HFFc6 (cell line): ENCODE results near the gene HES7. TPM values are rescaled to one million over a fixed set of nuclear protein-coding genes. Genes with fewer than 3 reads are reported as not detected.

Source experiments
- DNase-seq: peaks from one replicate; pipeline ENCODE4 v3.0.0-alpha.2; 2018
- H3K27ac Mint-ChIP-seq: 2 replicates; pipeline ENCODE4 v1.8.0; 2020; ENCODE audit warnings: mild to moderate bottlenecking, mixed read lengths
- H3K27me3 Mint-ChIP-seq: 2 replicates; pipeline ENCODE4 v1.8.0; 2021; ENCODE audit warnings: mild to moderate bottlenecking, moderate library complexity, mixed read lengths; ENCODE audit not compliant: insufficient read depth
- H3K36me3 Mint-ChIP-seq: 2 replicates; pipeline ENCODE4 v1.8.0; 2021; ENCODE audit warnings: low read depth, mixed read lengths
- H3K4me1 Mint-ChIP-seq: 2 replicates; pipeline ENCODE4 v1.8.0; 2020; ENCODE audit warnings: low read depth, mixed read lengths
- H3K4me3 Mint-ChIP-seq: 2 replicates; pipeline ENCODE4 v1.8.0; 2020; ENCODE audit warnings: mild to moderate bottlenecking, moderate library complexity, mixed read lengths
- H3K9me3 Mint-ChIP-seq: 2 replicates; pipeline ENCODE4 v1.8.0; 2020; ENCODE audit warnings: mild to moderate bottlenecking, mixed read lengths
- total RNA-seq, 6 experiments: library from RNA; stranded (reverse); fragmentation: NEBNext Ultra II Directional; extraction: Animal tissue kit (Norgen Biotek cat#: 25700); gene quantifications; 2 replicates in 1 of 6; 3 replicates in 5 of 6; pipeline ENCODE4 v1.2.3, GENCODE V29; 2021
- TF ChIP-seq, protein P1 (sequence below): fragments of 200-600 bp; sonication (generic); IDR thresholded peaks from 2 replicates; pipeline ENCODE4 v1.5.0; 2021; ENCODE audit warnings: antibody characterized with exemption, mild to moderate bottlenecking

Gene HES7
- total RNA-seq, 6 experiments from 2014 or later, result 0.24 to 0.54 (median 0.41) TPM

DNA sequence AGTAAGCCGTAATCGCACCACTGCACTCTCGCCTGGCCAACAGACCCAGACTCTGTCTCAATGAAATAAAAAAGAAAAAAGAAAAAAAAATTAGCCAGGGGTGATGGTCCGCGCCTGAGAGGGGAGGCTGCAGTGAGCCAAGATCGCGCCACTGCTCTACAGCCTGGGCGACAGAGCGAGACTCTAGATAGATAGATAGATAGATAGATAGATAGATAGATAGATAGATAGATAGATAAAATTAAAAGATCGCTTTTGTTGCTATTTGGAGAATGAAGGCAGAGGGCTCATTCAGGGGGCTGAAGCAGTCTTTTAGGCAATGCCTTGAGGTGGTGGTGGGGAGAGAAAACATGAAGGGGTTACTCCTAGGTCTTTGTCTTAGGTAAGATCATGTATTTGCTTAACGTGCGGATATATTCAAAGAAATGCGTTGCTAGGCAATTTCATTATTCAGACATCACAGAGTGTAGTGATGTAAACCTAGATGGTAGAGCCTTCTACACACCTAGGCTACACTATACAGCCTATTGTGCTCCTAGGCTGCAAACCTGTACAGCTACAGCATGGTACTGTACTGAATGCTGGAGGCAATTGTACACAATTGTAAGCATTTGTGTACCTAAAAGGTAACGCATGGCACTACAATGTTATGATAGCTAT lies 4.3 kb upstream of the HES7 start:
- H3K36me3 Mint-ChIP-seq, result no peaks in the 10 kb centered on the region
- DNase-seq, result no peak
- TF ChIP-seq, protein P1, sequence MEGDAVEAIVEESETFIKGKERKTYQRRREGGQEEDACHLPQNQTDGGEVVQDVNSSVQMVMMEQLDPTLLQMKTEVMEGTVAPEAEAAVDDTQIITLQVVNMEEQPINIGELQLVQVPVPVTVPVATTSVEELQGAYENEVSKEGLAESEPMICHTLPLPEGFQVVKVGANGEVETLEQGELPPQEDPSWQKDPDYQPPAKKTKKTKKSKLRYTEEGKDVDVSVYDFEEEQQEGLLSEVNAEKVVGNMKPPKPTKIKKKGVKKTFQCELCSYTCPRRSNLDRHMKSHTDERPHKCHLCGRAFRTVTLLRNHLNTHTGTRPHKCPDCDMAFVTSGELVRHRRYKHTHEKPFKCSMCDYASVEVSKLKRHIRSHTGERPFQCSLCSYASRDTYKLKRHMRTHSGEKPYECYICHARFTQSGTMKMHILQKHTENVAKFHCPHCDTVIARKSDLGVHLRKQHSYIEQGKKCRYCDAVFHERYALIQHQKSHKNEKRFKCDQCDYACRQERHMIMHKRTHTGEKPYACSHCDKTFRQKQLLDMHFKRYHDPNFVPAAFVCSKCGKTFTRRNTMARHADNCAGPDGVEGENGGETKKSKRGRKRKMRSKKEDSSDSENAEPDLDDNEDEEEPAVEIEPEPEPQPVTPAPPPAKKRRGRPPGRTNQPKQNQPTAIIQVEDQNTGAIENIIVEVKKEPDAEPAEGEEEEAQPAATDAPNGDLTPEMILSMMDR, result no peak
- H3K9me3 Mint-ChIP-seq, result no peaks in the 10 kb centered on the region
- H3K27me3 Mint-ChIP-seq, result peaks cover 4% of the 10 kb centered on the region
- peaks cover 55% of the 10 kb centered on the region for H3K4me1 Mint-ChIP-seq
- no peak overlapping the region for H3K27ac Mint-ChIP-seq
- H3K4me3 Mint-ChIP-seq, result no peak overlapping the region

DNA sequence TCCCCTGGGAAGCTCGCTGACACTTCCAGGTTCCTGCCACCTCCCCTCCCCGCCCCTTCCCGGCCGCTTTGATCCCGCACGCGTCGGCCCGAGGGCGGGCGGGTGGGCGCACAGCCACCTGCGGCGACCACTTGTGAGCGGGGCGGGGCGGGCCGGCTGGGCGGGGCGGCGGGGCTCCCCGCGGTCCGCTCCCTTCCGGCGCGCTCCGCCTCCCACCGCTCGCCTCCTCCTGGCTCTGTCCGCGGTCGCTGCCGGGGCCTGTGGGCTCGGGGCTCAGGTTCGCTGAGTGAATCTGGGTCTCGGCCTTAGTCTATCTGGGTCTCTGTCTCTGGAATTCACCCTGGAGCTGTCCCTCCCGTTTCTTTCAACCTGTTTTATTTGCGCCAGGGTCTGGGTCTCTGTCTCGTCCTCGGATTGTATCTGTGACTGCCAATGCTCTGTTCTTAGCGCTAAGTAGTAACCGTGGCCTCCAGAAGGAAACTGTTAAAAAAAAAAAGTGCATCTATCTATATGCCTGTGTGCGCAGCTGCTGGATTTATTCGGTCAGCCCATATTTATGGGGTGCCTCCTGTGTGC lies 2.7 kb upstream of the HES7 start:
- peak overlapping the region; percentile 72 for H3K27ac Mint-ChIP-seq
- DNase-seq, result no peak
- peak overlapping the region; percentile 88 for H3K4me3 Mint-ChIP-seq
- TF ChIP-seq, protein P1, result no peak
- H3K4me1 Mint-ChIP-seq, result peaks cover 53% of the 10 kb centered on the region
- peaks cover 2% of the 10 kb centered on the region for H3K27me3 Mint-ChIP-seq
- no peaks in the 10 kb centered on the region for H3K9me3 Mint-ChIP-seq
- no peaks in the 10 kb centered on the region for H3K36me3 Mint-ChIP-seq

DNA sequence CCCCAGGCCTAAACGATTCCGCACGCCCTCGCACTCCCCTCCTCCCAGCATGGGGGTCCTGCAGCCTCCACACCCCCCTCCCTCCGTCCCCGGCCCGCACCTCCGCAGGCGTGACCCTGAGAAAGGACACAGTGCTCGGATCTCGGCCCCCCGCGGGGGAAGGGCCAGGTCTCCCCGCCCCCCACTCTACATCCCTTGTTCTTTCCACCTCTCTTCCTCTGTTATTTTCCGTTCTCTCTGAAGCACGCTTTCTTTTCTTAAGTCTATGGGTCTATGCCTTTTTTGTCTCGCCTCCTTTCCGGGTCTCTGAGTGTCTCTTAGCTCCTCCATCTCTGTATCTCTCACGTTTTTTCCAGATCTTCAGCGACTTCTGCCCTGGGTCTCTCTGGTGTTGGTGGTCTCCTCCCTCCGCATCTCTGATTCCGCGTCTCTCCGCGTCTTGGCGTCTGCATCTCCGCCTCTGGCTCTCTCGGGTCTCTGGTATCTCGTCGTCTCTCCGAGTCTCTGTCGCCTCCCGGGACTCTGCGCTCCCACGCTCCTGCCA lies 2.1 kb upstream of the HES7 start:
- Mint-ChIP-seq H3K4me1 (peaks cover 53% of the 10 kb centered on the region), H3K9me3 (no peaks in the 10 kb centered on the region), H3K27me3 (peaks cover 2% of the 10 kb centered on the region), H3K27ac (peak overlapping the region; percentile 35), H3K36me3 (no peaks in the 10 kb centered on the region), H3K4me3 (peak overlapping the region; percentile 88)
- DNase-seq, result no peak
- TF ChIP-seq, protein P1, result no peak

DNA sequence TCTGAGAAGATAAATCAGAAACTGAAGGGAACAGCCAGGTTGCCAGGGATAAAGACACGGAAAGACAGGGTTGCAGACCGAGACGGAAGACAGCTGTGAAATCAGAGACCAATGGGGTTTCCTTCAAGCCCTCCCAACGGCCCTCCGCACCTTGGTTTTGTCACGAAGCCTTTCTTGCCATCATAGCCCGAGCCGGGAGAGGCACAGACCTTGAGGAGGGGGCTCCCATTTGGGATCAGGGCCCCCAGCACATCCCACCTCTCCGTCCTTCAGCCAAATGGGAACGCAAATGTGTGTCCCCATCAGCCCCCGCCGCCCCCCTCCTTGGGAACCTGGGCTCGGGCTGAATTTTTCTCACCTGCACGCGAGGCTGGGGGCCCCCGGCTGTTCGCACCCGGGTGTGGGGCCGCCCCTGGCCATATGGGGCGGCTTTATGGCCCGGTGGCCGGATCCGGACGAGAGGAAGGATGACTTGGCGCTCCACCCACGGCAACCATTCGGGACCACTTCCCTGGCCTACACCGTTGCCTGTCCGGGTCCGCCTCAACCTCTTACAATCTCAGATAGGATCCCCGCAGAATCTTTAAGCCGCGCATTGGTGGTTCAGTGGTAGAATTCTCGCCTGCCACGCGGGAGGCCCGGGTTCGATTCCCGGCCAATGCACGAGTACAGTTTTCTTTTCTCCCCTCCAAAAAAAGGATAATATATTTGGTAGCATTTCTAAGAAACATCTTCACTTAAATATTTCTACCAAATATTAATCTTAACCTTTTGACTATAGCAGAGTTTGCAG lies 1.4 kb upstream of the HES7 start:
- peaks cover 5% of the 10 kb centered on the region; the same call in 1 of the 2 replicates for H3K9me3 Mint-ChIP-seq
- DNase-seq, result peak; percentile 57
- H3K27ac Mint-ChIP-seq, result no peak overlapping the region; the same call in 1 of the 2 replicates

More for the DNA sequence above, 1.4 kb upstream of the HES7 start:
- Mint-ChIP-seq H3K4me3 (peak overlapping the region; percentile 88), H3K36me3 (no peaks in the 10 kb centered on the region), H3K27me3 (peaks cover 7% of the 10 kb centered on the region), H3K4me1 (peaks cover 58% of the 10 kb centered on the region)
- TF ChIP-seq, protein P1, result no peak
